ENCODE data around the gene SSU72. TPM values are rescaled to one million over a fixed set of nuclear protein-coding genes. Genes with fewer than 3 reads are reported as not detected.

The SSU72 gene
- total RNA-seq, 1 experiment from 2014 or later = 179 TPM

DNA sequence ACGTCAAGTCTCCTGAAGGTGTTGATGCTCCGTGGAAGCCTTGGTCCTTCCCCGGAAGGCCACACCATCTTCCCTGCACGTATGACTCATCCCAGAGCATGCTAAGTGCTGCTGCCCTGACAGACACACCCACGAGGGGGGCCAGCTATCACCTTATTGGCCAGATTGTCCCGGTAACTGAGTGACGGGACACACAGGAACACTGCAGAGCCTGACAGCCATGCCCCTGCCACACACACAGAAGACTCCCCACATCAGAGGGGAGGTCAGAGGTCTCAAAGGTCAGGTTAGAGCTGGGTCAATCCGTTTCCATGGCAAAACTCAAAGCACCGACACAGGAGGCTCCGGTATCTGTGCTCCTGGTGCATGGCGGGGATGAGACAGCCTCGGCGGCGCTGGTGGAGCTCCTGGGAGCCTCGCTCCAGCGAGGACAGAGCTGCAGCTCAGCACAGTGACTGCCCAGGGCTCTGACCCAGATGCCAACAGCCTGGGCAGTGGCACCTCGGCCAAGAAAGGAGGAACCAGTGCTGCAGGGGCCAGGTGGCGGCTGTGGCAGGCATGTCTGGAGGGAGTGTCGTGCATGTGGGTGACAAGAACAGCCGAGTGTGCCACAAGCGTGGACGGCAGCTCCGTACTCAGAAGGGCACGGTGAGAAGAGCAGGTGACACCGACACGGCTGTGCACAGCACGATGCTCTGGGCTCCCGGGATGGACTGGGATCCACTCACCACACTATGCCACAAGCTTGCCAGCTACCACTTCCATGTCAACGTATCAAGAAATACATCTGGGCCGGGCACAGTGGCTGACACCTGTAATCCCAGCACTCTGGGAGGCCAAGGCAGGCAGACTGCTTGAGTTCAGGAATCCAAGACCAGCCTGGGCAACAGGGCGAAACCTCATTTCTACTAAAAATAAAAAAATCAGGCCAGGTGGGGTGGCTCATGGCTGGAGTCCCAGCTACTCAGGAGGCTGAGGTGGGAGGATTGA lies 19.4 kb downstream of the SSU72 start:
- no peaks in the 10 kb centered on the region for H3K23me2 ChIP-seq (ENCODE audit: insufficient read length, low read depth, low read length, poor library complexity, severe bottlenecking)
- H3K18ac ChIP-seq (ENCODE audit: insufficient read length, low read depth, low read length) = no peak overlapping the region
- no peak overlapping the region for H4K91ac ChIP-seq (ENCODE audit: insufficient read length, low read depth, low read length)
- Mint-ChIP-seq H3K27me3 (ENCODE audit: low read depth) (no peaks in the 10 kb centered on the region; the same call in 1 of the 2 replicates), H3K27ac (peak overlapping the region in 1 of 3 experiments; percentile 72; a peak in 1 of 7 replicates), H3K4me1 (no peaks in the 10 kb centered on the region), H3K36me3 (ENCODE audit: insufficient read depth in 1 of 3, low read depth in 3 of 3) (peaks cover 0 to 10% (median 7%) of the 10 kb centered on the region in 3 experiments; a peak in 4 of 7 replicates), H3K4me3 (no peak overlapping the region), H3K9me3 (no peaks in the 10 kb centered on the region)
- no peak overlapping the region for H3K56ac ChIP-seq (ENCODE audit: insufficient read length, low read depth, low read length)
- no peak overlapping the region; the same call in 1 of the 2 replicates for H3K14ac ChIP-seq (ENCODE audit: insufficient read depth, low read length)
- H2BK5ac ChIP-seq (ENCODE audit: insufficient read length, low read length) = no peak overlapping the region
- H3T11ph ChIP-seq (ENCODE audit: low read length) = no peak overlapping the region
- no peak overlapping the region for H2BK15ac ChIP-seq (ENCODE audit: low read depth, low read length)
- H2BK20ac ChIP-seq (ENCODE audit: low read depth, low read length, poor library complexity, severe bottlenecking) = no peak overlapping the region
- H3K27me3 ChIP-seq (ENCODE audit: insufficient read depth, low read length) = no peaks in the 10 kb centered on the region
- no peaks in the 10 kb centered on the region for H3K79me1 ChIP-seq (ENCODE audit: insufficient read depth, low read depth, low read length, poor library complexity, severe bottlenecking)
- no peak overlapping the region for H2BK120ac ChIP-seq (ENCODE audit: low read depth, low read length, poor library complexity, severe bottlenecking)
- no CpG with 5 or more reads among the region's 31 CpGs for WGBS (ENCODE audit: extremely low coverage, insufficient read length, low lambda C conversion rate)
- H3K79me2 ChIP-seq (ENCODE audit: insufficient read depth, low read length) = no peaks in the 10 kb centered on the region
- H4K8ac ChIP-seq (replicated peaks; ENCODE audit: insufficient read length, low read depth, low read length) = no peak overlapping the region
- H3K9me3 ChIP-seq (ENCODE audit: control insufficient read depth, low read depth, low read length) = no peaks in the 10 kb centered on the region
- no peak overlapping the region for H3K23ac ChIP-seq (ENCODE audit: insufficient read length, low read depth, low read length)
- H4K5ac ChIP-seq (ENCODE audit: insufficient read length, low read depth, low read length) = no peak overlapping the region
- DNase-seq = no peak
- no peaks in the 10 kb centered on the region for H3K4me1 ChIP-seq (ENCODE audit: insufficient read depth, low read length)
- H3K4ac ChIP-seq (ENCODE audit: low read depth, low read length) = no peak overlapping the region
- no peak overlapping the region for H3K4me2 ChIP-seq (ENCODE audit: insufficient read depth, insufficient read length, low read length)
- TF ChIP-seq, protein P1, sequence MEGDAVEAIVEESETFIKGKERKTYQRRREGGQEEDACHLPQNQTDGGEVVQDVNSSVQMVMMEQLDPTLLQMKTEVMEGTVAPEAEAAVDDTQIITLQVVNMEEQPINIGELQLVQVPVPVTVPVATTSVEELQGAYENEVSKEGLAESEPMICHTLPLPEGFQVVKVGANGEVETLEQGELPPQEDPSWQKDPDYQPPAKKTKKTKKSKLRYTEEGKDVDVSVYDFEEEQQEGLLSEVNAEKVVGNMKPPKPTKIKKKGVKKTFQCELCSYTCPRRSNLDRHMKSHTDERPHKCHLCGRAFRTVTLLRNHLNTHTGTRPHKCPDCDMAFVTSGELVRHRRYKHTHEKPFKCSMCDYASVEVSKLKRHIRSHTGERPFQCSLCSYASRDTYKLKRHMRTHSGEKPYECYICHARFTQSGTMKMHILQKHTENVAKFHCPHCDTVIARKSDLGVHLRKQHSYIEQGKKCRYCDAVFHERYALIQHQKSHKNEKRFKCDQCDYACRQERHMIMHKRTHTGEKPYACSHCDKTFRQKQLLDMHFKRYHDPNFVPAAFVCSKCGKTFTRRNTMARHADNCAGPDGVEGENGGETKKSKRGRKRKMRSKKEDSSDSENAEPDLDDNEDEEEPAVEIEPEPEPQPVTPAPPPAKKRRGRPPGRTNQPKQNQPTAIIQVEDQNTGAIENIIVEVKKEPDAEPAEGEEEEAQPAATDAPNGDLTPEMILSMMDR (conservative IDR thresholded peaks at IDR 0.05) = no peak
- no peak overlapping the region for H2BK12ac ChIP-seq (ENCODE audit: insufficient read length, low read depth, low read length)
- H4K20me1 ChIP-seq (ENCODE audit: control insufficient read depth, insufficient read depth, insufficient read length) = no peaks in the 10 kb centered on the region
- H3K9ac ChIP-seq (ENCODE audit: extremely low read depth, insufficient read length, low read length) = no peak overlapping the region
- no peak overlapping the region for H2AK5ac ChIP-seq (ENCODE audit: insufficient read length, low read length)
- H2AFZ ChIP-seq (ENCODE audit: low read length) = no peak overlapping the region
- no peak overlapping the region for H3K27ac ChIP-seq (ENCODE audit: insufficient read length, low read depth, low read length)
